ENCODE data around the gene AQP12B.

AQP12B gene

GRCh38 chr2:240718896-240719490, 36.3 kb upstream of the AQP12B start:
- DNase-seq (ENCODE audit: low read depth in 3 of 3, low spot score in 1 of 3): no peak

GRCh38 chr2:240717681-240718581, 35.2 kb upstream of the AQP12B start:
- DNase-seq (ENCODE audit: low read depth in 3 of 3, low spot score in 1 of 3): no peak

GRCh38 chr2:240717181-240717641, 34.5 kb upstream of the AQP12B start:
- no peak for DNase-seq (ENCODE audit: low read depth in 3 of 3, low spot score in 1 of 3)

- no peak for DNase-seq (ENCODE audit: low read depth in 3 of 3, low spot score in 1 of 3)
Observed at GRCh38 chr2:240716130-240716798, 33.6 kb upstream of the AQP12B start.

GRCh38 chr2:240714747-240715725, 32.4 kb upstream of the AQP12B start:
- no peak for DNase-seq (ENCODE audit: low read depth in 3 of 3, low spot score in 1 of 3)

- no peak for DNase-seq (ENCODE audit: low read depth in 3 of 3, low spot score in 1 of 3)
Observed at GRCh38 chr2:240713928-240714746, 31.5 kb upstream of the AQP12B start.

- no peak for DNase-seq (ENCODE audit: low read depth in 3 of 3, low spot score in 1 of 3)
Observed at GRCh38 chr2:240713071-240713927, 30.6 kb upstream of the AQP12B start.

- DNase-seq (ENCODE audit: low read depth in 3 of 3, low spot score in 1 of 3): no peak
Observed at GRCh38 chr2:240712121-240712520, 29.4 kb upstream of the AQP12B start.

GRCh38 chr2:240711701-240712100, 29.0 kb upstream of the AQP12B start:
- no peak for DNase-seq (ENCODE audit: low read depth in 3 of 3, low spot score in 1 of 3)

GRCh38 chr2:240711296-240711695, 28.6 kb upstream of the AQP12B start:
- DNase-seq (ENCODE audit: low read depth in 3 of 3, low spot score in 1 of 3): no peak

- DNase-seq (ENCODE audit: low read depth in 3 of 3, low spot score in 1 of 3): no peak
Observed at GRCh38 chr2:240708457-240708856, 25.8 kb upstream of the AQP12B start.

- no peak for DNase-seq (ENCODE audit: low read depth in 3 of 3, low spot score in 1 of 3)
Observed at GRCh38 chr2:240707821-240708220, 25.1 kb upstream of the AQP12B start.

- no peak for DNase-seq (ENCODE audit: low read depth in 3 of 3, low spot score in 1 of 3)
Observed at GRCh38 chr2:240707043-240707756, 24.5 kb upstream of the AQP12B start.

- DNase-seq (ENCODE audit: low read depth in 3 of 3, low spot score in 1 of 3): no peak
Observed at GRCh38 chr2:240705204-240705791, 22.6 kb upstream of the AQP12B start.

GRCh38 chr2:240704651-240705050, 22.0 kb upstream of the AQP12B start:
- DNase-seq (ENCODE audit: low read depth in 3 of 3, low spot score in 1 of 3): no peak

GRCh38 chr2:240703417-240704341, 21.0 kb upstream of the AQP12B start:
- DNase-seq (ENCODE audit: low read depth in 3 of 3, low spot score in 1 of 3): no peak

GRCh38 chr2:240702640-240703011, 19.9 kb upstream of the AQP12B start:
- DNase-seq (ENCODE audit: low read depth in 3 of 3, low spot score in 1 of 3): no peak
